Measurements from ENCODE around the gene SPECC1L. TPM values are rescaled to one million over a fixed set of nuclear protein-coding genes. Genes with fewer than 3 reads are reported as not detected.
A peak's percentile ranks its signal among the peaks of the same experiment; 100 is the strongest.

SPECC1L gene
- total RNA-seq, 1 experiment from 2014 or later, result 41.3 TPM

- H3K36me3 ChIP-seq, result no peaks in the 10 kb centered on the region
- H3K9me3 ChIP-seq (replicated peaks), result peaks cover 12% of the 10 kb centered on the region; the same call in 1 of the 2 replicates
- peak in 1 of 2 experiments; percentile 53 for DNase-seq
- H3K4me3 ChIP-seq, result no peak overlapping the region
- no peaks in the 10 kb centered on the region for H3K27me3 ChIP-seq
- no peak overlapping the region for H3K27ac ChIP-seq
- peaks cover 38% of the 10 kb centered on the region for H3K4me1 ChIP-seq
Measured at GRCh38 chr22:24453853-24454252, 183.2 kb downstream of the SPECC1L start.

DNA sequence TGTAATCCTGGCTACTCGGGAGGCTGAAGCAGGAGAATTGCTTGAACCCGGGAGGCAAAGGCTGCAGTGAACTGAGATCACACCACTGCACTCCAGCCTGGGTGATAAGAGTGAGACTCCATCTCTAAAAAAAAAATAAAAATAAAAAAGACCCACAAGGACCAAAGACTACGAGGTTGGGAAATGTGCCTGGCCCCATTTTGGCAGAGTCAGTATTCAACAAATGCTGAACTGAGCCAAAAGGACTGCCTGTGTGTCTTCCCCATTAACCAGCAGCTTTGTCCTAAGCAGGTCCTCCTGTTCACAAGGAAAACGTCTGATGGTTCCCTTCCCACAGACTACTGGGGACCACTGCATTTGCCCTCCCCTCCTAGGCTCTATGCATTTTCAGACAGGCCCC is 184.4 kb downstream of the SPECC1L start:
- Histone ChIP-seq H3K36me3 (no peaks in the 10 kb centered on the region), H3K27me3 (no peaks in the 10 kb centered on the region), H3K27ac (no peak overlapping the region), H3K9me3 (replicated peaks) (peaks cover 12% of the 10 kb centered on the region; the same call in 1 of the 2 replicates), H3K4me3 (no peak overlapping the region), H3K4me1 (peaks cover 33% of the 10 kb centered on the region)
- no peak for DNase-seq

- H3K27me3 ChIP-seq, result no peaks in the 10 kb centered on the region
- DNase-seq, result no peak
- H3K27ac ChIP-seq, result no peak overlapping the region
- peaks cover 26% of the 10 kb centered on the region for H3K4me1 ChIP-seq
- H3K9me3 ChIP-seq (replicated peaks), result peaks cover 11% of the 10 kb centered on the region; the same call in 1 of the 2 replicates
- H3K4me3 ChIP-seq, result no peak overlapping the region
- no peaks in the 10 kb centered on the region for H3K36me3 ChIP-seq
Measured at GRCh38 chr22:24455751-24456426, 185.3 kb downstream of the SPECC1L start.

- Histone ChIP-seq H3K27ac (no peak overlapping the region), H3K4me1 (peaks cover 17% of the 10 kb centered on the region), H3K4me3 (no peak overlapping the region), H3K27me3 (no peaks in the 10 kb centered on the region), H3K36me3 (no peaks in the 10 kb centered on the region), H3K9me3 (replicated peaks) (no peaks in the 10 kb centered on the region)
- no peak for DNase-seq
Measured at GRCh38 chr22:24457894-24458420, 187.3 kb downstream of the SPECC1L start.

- Histone ChIP-seq H3K9me3 (replicated peaks) (no peaks in the 10 kb centered on the region), H3K27ac (no peak overlapping the region)
- DNase-seq, result no peak
Measured at GRCh38 chr22:24459911-24460310, 189.3 kb downstream of the SPECC1L start.

DNA sequence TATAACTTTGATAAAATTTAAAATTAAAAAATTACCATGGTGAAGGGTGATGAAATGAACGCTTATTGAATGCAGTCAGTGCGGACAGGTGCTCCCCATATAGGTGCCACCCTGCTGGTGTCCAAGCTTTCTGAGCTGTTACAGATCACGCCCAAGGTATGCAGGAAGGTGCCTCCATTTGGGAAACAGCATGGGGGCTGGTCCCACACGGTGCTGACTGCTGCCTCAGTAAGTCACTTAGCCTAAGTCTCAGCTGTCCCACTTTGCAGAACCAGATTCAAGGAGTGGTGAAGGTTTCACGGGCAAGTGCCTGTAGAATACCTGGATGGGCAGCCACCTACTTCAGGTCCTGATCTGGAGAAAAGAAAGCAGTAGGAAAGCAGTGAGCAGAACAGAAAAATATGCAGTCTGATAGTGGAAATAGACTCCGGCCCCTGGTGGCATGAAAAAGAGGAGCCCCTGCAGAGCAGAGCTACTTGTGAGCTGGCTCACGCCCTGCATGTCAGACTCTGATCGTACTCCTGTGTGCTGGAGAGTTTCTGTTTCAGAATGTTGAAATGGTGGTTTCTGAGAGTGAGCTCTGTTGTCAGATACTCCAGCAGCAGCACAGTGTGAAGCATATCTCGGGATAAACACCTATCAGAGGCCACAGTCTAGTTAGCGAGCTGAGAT is 189.9 kb downstream of the SPECC1L start:
- Histone ChIP-seq H3K27me3 (no peaks in the 10 kb centered on the region), H3K9me3 (replicated peaks) (no peaks in the 10 kb centered on the region), H3K36me3 (no peaks in the 10 kb centered on the region), H3K27ac (no peak overlapping the region), H3K4me3 (no peak overlapping the region), H3K4me1 (peaks cover 22% of the 10 kb centered on the region)
- no peak for DNase-seq

More at GRCh38 chr22:24459911-24460310, 189.3 kb downstream of the SPECC1L start:
- peaks cover 15% of the 10 kb centered on the region for H3K4me1 ChIP-seq
- H3K27me3 ChIP-seq, result no peaks in the 10 kb centered on the region
- H3K36me3 ChIP-seq, result no peaks in the 10 kb centered on the region
- no peak overlapping the region for H3K4me3 ChIP-seq

- H3K36me3 ChIP-seq, result no peaks in the 10 kb centered on the region
- H3K27ac ChIP-seq, result peak overlapping the region; percentile 61
- H3K27me3 ChIP-seq, result no peaks in the 10 kb centered on the region
- peak; percentile 82 to 87 for DNase-seq
- H3K9me3 ChIP-seq (replicated peaks), result no peaks in the 10 kb centered on the region
- peaks cover 42% of the 10 kb centered on the region for H3K4me1 ChIP-seq
- no peak overlapping the region for H3K4me3 ChIP-seq
Measured at GRCh38 chr22:24463071-24463760, 192.6 kb downstream of the SPECC1L start.

GRCh38 chr22:24465566-24465965 is 194.9 kb downstream of the SPECC1L start:
- H3K4me3 ChIP-seq, result no peak overlapping the region
- no peaks in the 10 kb centered on the region for H3K9me3 ChIP-seq (replicated peaks)
- peak; percentile 40 to 60 for DNase-seq
- H3K4me1 ChIP-seq, result peaks cover 42% of the 10 kb centered on the region
- no peaks in the 10 kb centered on the region for H3K36me3 ChIP-seq
- no peaks in the 10 kb centered on the region for H3K27me3 ChIP-seq
- peak overlapping the region; percentile 51 for H3K27ac ChIP-seq

DNA sequence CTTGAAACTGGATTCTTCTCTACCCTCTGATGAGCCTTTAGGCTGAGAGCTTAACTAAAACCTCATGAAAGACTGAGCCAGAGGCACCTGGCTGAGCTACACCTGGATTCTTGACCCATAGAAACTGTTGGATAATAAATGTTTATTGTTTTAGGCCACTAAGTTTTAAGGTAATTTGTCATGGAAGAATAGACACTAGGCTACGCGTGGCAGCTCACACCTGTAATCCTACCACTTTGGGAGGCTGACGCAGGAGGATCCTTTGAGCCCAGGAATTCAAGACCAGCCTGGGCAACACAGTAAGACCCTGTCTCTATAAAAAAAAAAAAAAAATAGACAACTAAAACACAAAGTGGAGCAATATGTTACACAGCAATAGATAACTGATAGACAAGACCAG is 195.3 kb downstream of the SPECC1L start:
- Histone ChIP-seq H3K27me3 (no peaks in the 10 kb centered on the region), H3K4me1 (peaks cover 42% of the 10 kb centered on the region), H3K4me3 (no peak overlapping the region), H3K9me3 (replicated peaks) (no peaks in the 10 kb centered on the region), H3K27ac (peak overlapping the region; percentile 51), H3K36me3 (no peaks in the 10 kb centered on the region)
- DNase-seq, result no peak

DNA sequence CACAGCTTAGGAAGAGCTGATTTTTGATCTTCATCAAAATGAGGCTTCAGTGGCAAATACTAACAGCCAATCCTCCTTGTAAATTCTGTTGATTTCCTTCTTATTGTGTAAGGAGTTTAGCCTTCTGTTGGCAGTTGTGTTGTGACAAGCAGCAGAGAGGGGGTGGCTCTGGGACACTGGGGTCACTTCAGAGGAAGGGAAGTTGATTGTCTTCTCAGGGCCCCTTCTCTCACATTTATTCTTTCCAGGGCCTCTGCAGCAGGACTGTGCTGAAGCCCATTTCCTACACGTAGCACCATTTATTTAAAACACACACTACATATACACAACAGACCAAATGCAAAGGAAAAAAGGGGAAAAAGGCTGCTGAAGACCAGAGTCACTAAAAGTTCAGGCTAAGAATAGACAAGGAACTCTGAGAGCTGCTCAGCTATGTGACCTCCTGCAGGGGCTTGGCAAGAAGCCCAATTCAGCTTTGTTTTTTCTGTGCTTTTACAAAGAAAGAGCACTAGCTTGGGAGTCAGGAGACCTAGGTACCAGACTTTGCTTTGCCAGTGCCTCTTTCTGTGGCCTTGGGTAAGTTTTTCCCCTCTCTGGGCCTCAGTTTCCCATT is 196.2 kb downstream of the SPECC1L start:
- Histone ChIP-seq H3K36me3 (no peaks in the 10 kb centered on the region), H3K4me3 (no peak overlapping the region), H3K27me3 (no peaks in the 10 kb centered on the region), H3K9me3 (replicated peaks) (no peaks in the 10 kb centered on the region), H3K4me1 (peaks cover 42% of the 10 kb centered on the region), H3K27ac (no peak overlapping the region; the same call in 1 of the 2 replicates)
- peak; percentile 59 to 75 for DNase-seq

GRCh38 chr22:24467340-24467739 is 196.7 kb downstream of the SPECC1L start:
- peaks cover 42% of the 10 kb centered on the region for H3K4me1 ChIP-seq
- H3K4me3 ChIP-seq, result no peak overlapping the region
- no peak for DNase-seq
- H3K9me3 ChIP-seq (replicated peaks), result no peaks in the 10 kb centered on the region
- H3K27ac ChIP-seq, result no peak overlapping the region
- H3K27me3 ChIP-seq, result no peaks in the 10 kb centered on the region
- no peaks in the 10 kb centered on the region for H3K36me3 ChIP-seq

Other genes starting within 250 kb of the SPECC1L start
- gene SUSD2, start 89.3 kb upstream of the SPECC1L start, total RNA-seq (2014; rRNA removed; shearing (Covaris generic)), result 0.08 TPM in 1 of 2 replicates, not detected in the other
- gene GGT5, start 25.7 kb upstream of the SPECC1L start, total RNA-seq (2014; rRNA removed; shearing (Covaris generic)), result 0.91 and 2.0 TPM in 2 replicates
- 6.9 and 8.7 TPM in 2 replicates for gene ADORA2A, start 156.8 kb downstream of the SPECC1L start, total RNA-seq (2014; rRNA removed; shearing (Covaris generic))
- gene UPB1, start 224.5 kb downstream of the SPECC1L start, total RNA-seq (2014; rRNA removed; shearing (Covaris generic)), result 0.04 TPM in 1 of 2 replicates, not detected in the other